ENCODE measurements around the gene CAMK4. TPM values are rescaled to one million over a fixed set of nuclear protein-coding genes. Genes with fewer than 3 reads are reported as not detected.

Gene CAMK4
- total and polyA plus RNA-seq, 2 of the 8 experiments (the other 6 are each of a cell fraction or from before 2014, with no cell fraction given) = 1.8 to 8.3 TPM

DNA sequence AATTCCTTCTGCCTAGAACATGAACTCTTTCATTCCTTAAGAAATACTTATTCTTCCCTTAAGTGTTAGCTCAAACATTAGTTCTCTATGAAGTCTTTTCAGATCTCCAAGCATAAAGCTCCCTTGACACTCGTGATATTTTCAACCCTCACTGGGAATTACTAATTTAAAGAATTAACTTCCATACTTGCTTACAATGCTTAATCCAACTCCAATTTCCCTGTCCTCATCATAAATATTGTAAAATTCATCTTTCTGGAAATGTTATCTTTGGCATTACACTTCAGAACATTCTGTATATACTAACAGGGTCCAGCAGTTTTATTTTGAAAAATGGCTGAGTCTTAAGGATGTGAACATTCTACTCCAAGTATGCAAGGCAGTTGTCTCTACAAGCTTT, 280.9 kb downstream of the CAMK4 start:
- Histone ChIP-seq H4K20me1 (replicated peaks in 1 of 2; ENCODE audit: control insufficient read depth in 1 of 2, insufficient read depth in 2 of 2, low read length in 2 of 2) (peaks cover 2 to 4% of the 10 kb centered on the region in 2 experiments), H3K4ac (replicated peaks; ENCODE audit: insufficient read length, low read depth, low read length) (no peak overlapping the region), H4K8ac (ENCODE audit: extremely low read depth, insufficient read depth, low read length) (no peak overlapping the region), H2AFZ (ENCODE audit: low read length) (no peak overlapping the region), H3K4me2 (ENCODE audit: insufficient read depth in 1 of 2, low read depth in 2 of 2, low read length in 2 of 2) (no peak overlapping the region), H2BK12ac (ENCODE audit: low read depth, low read length) (no peak overlapping the region), H3K27ac (ENCODE audit: low read depth, low read length) (no peak overlapping the region), H2BK120ac (replicated peaks; ENCODE audit: low read depth, low read length) (no peak overlapping the region), H2AK5ac (ENCODE audit: low read depth, low read length) (no peak overlapping the region), H3K18ac (ENCODE audit: extremely low read depth, low read length) (no peak overlapping the region), H2BK15ac (ENCODE audit: low read length) (no peak overlapping the region), H3K27me3 (replicated peaks in 1 of 4; ENCODE audit: control insufficient read depth in 3 of 4, extremely low read depth in 1 of 4, insufficient read depth in 3 of 4, low read length in 3 of 4) (no peaks in the 10 kb centered on the region), H3K4me3 (ENCODE audit: extremely low read depth in 1 of 4, insufficient read depth in 2 of 4, low read depth in 3 of 4, low read length in 4 of 4) (no peak overlapping the region), H4K91ac (replicated peaks; ENCODE audit: insufficient read length, low read length) (no peak overlapping the region), H2BK20ac (ENCODE audit: low read length) (no peak overlapping the region), H3K23ac (ENCODE audit: insufficient read length) (no peak overlapping the region), H3K4me1 (replicated peaks in 1 of 4; ENCODE audit: control insufficient read depth in 3 of 4, insufficient read depth in 4 of 4, low read length in 3 of 4) (peaks cover 0 to 2% (median 0%) of the 10 kb centered on the region in 4 experiments; a peak in 1 of 7 replicates), H3K36me3 (ENCODE audit: control insufficient read depth in 2 of 4, insufficient read depth in 4 of 4, low read length in 3 of 4) (peaks cover 0 to 34% (median 15%) of the 10 kb centered on the region in 4 experiments; a peak in 3 of 8 replicates), H3K14ac (ENCODE audit: insufficient read length) (no peak overlapping the region), H2BK5ac (ENCODE audit: low read depth, low read length) (no peak overlapping the region), H3K9ac (replicated peaks in 1 of 4; ENCODE audit: extremely low read depth in 1 of 4, low read depth in 3 of 4, low read length in 3 of 4) (no peak overlapping the region), H3K23me2 (ENCODE audit: low read depth, low read length) (no peaks in the 10 kb centered on the region), H4K5ac (ENCODE audit: insufficient read length, low read depth, low read length) (no peak overlapping the region), H3K79me1 (ENCODE audit: low read depth, low read length) (no peaks in the 10 kb centered on the region), H3K9me3 (ENCODE audit: insufficient read depth in 2 of 2, low read depth in 1 of 2, low read length in 1 of 2) (no peaks in the 10 kb centered on the region), H3K56ac (replicated peaks; ENCODE audit: insufficient read length, low read depth, low read length) (no peak overlapping the region), H3K79me2 (ENCODE audit: control insufficient read depth in 1 of 2, insufficient read depth in 2 of 2, low read length in 2 of 2) (peaks cover 0 to 64% of the 10 kb centered on the region in 2 experiments; a peak in 3 of 4 replicates)
- ChIA-PET CTCF (ENCODE audit: partially characterized antibody) (interaction anchor here (0.9 kb wide), 1 partner anchor 27 kb away, joined by 4 read pairs; no protein-coding TSS in a partner anchor), POLR2A (ENCODE audit: partially characterized antibody) (no interaction called here)
- WGBS, 2 experiments (ENCODE audit: extremely low coverage in 1 of 2, insufficient coverage in 1 of 2, insufficient read length in 1 of 2, insufficient replicate concordance in 2 of 2, low coverage in 1 of 2, low lambda C conversion rate in 2 of 2, missing lambda C conversion rate in 1 of 2) = 100% methylated on average over 1 of the region's 1 CpG; no CpG with 5 or more reads in 1 of the 2 experiments
- TF ChIP-seq TCF12 (IDR thresholded peaks at IDR 0.05; ENCODE audit: low read depth, low read length) = no peak
- TF ChIP-seq KDM5A (IDR thresholded peaks at IDR 0.05; ENCODE audit: low read length) = no peak
- TF ChIP-seq KDM4A (IDR thresholded peaks at IDR 0.05; ENCODE audit: low read depth, low read length, severe bottlenecking) = no peak
- TF ChIP-seq SIRT6 (IDR thresholded peaks at IDR 0.05; ENCODE audit: low read length) = no peak
- no peak for TF ChIP-seq CBX8 (IDR thresholded peaks at IDR 0.05; ENCODE audit: borderline replicate concordance, low read depth, low read length)
- TF ChIP-seq, protein P1, sequence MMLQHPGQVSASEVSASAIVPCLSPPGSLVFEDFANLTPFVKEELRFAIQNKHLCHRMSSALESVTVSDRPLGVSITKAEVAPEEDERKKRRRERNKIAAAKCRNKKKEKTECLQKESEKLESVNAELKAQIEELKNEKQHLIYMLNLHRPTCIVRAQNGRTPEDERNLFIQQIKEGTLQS (IDR thresholded peaks at IDR 0.05; ENCODE audit: insufficient read depth, low read depth, low read length) = no peak
- TF ChIP-seq BACH1 (IDR thresholded peaks at IDR 0.05; ENCODE audit: low read length) = no peak
- no peak for TF ChIP-seq PHF8 (conservative IDR thresholded peaks at IDR 0.05; ENCODE audit: low read depth, low read length)
- TF ChIP-seq, protein P2, sequence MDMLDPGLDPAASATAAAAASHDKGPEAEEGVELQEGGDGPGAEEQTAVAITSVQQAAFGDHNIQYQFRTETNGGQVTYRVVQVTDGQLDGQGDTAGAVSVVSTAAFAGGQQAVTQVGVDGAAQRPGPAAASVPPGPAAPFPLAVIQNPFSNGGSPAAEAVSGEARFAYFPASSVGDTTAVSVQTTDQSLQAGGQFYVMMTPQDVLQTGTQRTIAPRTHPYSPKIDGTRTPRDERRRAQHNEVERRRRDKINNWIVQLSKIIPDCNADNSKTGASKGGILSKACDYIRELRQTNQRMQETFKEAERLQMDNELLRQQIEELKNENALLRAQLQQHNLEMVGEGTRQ (IDR thresholded peaks at IDR 0.05; ENCODE audit: low read length) = no peak
- FAIRE-seq = no peak
- no peak for DNase-seq (ENCODE audit: low read depth in 1 of 2, low spot score in 2 of 2)

Measured in H1 (cell line).